Panc1 (cell line): ENCODE data around the gene RAB11FIP2. TPM values are rescaled to one million over a fixed set of nuclear protein-coding genes. Genes with fewer than 3 reads are reported as not detected.

Experiments used
- ATAC-seq: fragments of 200-7000 bp; cut with Tn5 transposase; 2 replicates; pipeline ENCODE4 v1.9.1; 2020; ENCODE audit warnings: mild to moderate bottlenecking, moderate library complexity
- BruUV-seq: library from RNA; stranded (reverse); fragments of 400-500 nt; replicated peaks from 2 replicates; lab custom pipeline; 2021; lab: Mats Ljungman, UMichigan
- CTCF ChIA-PET: fragments of 300-600 bp; sonication (Branson Sonifier 250); formaldehyde crosslinking; loops from one replicate; lab custom pipeline; 2022; ENCODE audit warnings: antibody characterized with exemption; lab: Charles Lee
- POLR2A ChIA-PET: fragments of 300-600 bp; sonication (Branson Sonifier 250); formaldehyde crosslinking; loops from one replicate; lab custom pipeline; 2022; ENCODE audit warnings: antibody characterized with exemption; lab: Charles Lee
- DNase-seq: peaks from one replicate; pipeline ENCODE4 v3.0.0-alpha.2; 2010; ENCODE audit warnings: low read depth, low spot score
- H3K27ac ChIP-seq: 2 replicates; pipeline ENCODE4 v1.5.1; 2011; ENCODE audit warnings: mild to moderate bottlenecking, low read length, inconsistent platforms
- H3K27me3 ChIP-seq: fragments of 200-500 bp; sonication (Bioruptor generic); 2 replicates; pipeline ENCODE4 v1.6.0; 2014; ENCODE audit warnings: low read length, inconsistent platforms; ENCODE audit not compliant: control insufficient read depth, insufficient read depth
- H3K36me3 ChIP-seq: fragments of 200-500 bp; sonication (Bioruptor generic); 2 replicates; pipeline ENCODE4 v1.5.1; 2014; ENCODE audit warnings: inconsistent platforms, mild to moderate bottlenecking, low read length, moderate library complexity; ENCODE audit not compliant: control insufficient read depth, insufficient read depth
- H3K4me1 ChIP-seq: 2 replicates; pipeline ENCODE4 v1.5.1; 2011; ENCODE audit warnings: inconsistent platforms, mild to moderate bottlenecking, low read length, moderate library complexity; ENCODE audit not compliant: control insufficient read depth, insufficient read depth
- H3K4me3 ChIP-seq, 2 experiments: 2 replicates each; pipeline ENCODE4 v1.5.1; 2011 to 2012; ENCODE audit warnings: low read depth in 2 of 2, low read length in 2 of 2, mild to moderate bottlenecking in 2 of 2, inconsistent platforms in 1 of 2, moderate library complexity in 1 of 2
- H3K9me3 ChIP-seq: fragments of 200-500 bp; sonication (Bioruptor generic); 2 replicates; pipeline ENCODE4 v1.5.1; 2014; ENCODE audit warnings: low read depth, mild to moderate bottlenecking, inconsistent platforms, low read length, moderate library complexity; ENCODE audit not compliant: control insufficient read depth, insufficient read depth
- POLR2AphosphoS5 ChIP-seq: IDR thresholded peaks from 2 replicates; pipeline ENCODE4 v1.6.1; 2012; ENCODE audit warnings: mild to moderate bottlenecking, low read depth, low read length, moderate library complexity
- SIN3A ChIP-seq: IDR thresholded peaks from 2 replicates; pipeline ENCODE4 v1.6.1; 2012; ENCODE audit warnings: low read depth, mild to moderate bottlenecking, low read length, moderate library complexity, borderline replicate concordance; ENCODE audit not compliant: insufficient read depth
- TCF7L2 ChIP-seq: IDR thresholded peaks from 2 replicates; pipeline ENCODE4 v1.6.1; 2011; ENCODE audit warnings: mild to moderate bottlenecking, low read depth, low read length, inconsistent platforms
- in situ Hi-C: cut with HindIII; loops from 2 replicates; pipeline ENCODE4 v1.10.0; 2016; ENCODE audit warnings: low sequenced_read_pairs, low pct_unique_long_range_greater_than_20kb
- intact Hi-C: fragments of 100-400 bp; cut with micrococcal nuclease; formaldehyde crosslinking; loops from one replicate; pipeline ENCODE4 v1.10.0; 2022; ENCODE audit not compliant: unreplicated experiment
- total RNA-seq: library from RNA; stranded (reverse); gene quantifications from one replicate; pipeline ENCODE4 v1.2.1, GENCODE V29; 2021; ENCODE audit not compliant: unreplicated experiment
- TF ChIP-seq, protein P1 (sequence below): fragments of 450-650 bp; IDR thresholded peaks from 2 replicates; pipeline ENCODE4 v1.5.1; 2017; ENCODE audit warnings: mild to moderate bottlenecking
- TF ChIP-seq, protein P2 (sequence below), 2 experiments: IDR thresholded peaks; 2 replicates each; pipeline ENCODE4 v1.6.1; 2011 to 2012; ENCODE audit warnings: low read depth in 2 of 2, control low read depth in 1 of 2, low read length in 1 of 2, mild to moderate bottlenecking in 1 of 2, moderate library complexity in 1 of 2; ENCODE audit not compliant: insufficient read depth in 1 of 2

RAB11FIP2 gene
- total RNA-seq, 1 experiment from 2014 or later = 18.1 TPM

DNA sequence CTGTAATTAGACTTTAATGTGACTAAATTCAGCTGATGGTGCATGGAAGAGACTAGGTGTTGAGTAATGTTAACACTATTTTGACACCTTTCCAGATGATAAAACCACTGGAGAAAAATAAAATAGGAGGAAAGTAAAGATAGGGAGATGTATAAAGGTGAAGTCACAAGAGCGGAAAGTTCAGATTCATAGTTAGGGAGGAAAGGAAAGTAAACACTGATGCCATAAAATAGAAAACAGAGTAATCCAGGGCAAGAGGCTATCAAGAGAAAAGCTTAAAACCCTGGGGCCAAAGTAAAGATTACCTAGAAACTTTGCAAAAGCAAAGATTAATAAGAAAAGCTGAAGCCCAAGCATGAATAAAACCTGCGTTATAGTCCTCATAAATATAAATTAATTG is 62.8 kb downstream of the RAB11FIP2 start:
- H3K27ac ChIP-seq = no peak overlapping the region
- no peaks in the 10 kb centered on the region for H3K27me3 ChIP-seq
- H3K4me3 ChIP-seq = no peak overlapping the region
- POLR2A ChIA-PET = no interaction called here
- CTCF ChIA-PET = no interaction called here
- in situ Hi-C loops (no loop called here), intact Hi-C loops (no loop called here)
- TF ChIP-seq, protein P1, sequence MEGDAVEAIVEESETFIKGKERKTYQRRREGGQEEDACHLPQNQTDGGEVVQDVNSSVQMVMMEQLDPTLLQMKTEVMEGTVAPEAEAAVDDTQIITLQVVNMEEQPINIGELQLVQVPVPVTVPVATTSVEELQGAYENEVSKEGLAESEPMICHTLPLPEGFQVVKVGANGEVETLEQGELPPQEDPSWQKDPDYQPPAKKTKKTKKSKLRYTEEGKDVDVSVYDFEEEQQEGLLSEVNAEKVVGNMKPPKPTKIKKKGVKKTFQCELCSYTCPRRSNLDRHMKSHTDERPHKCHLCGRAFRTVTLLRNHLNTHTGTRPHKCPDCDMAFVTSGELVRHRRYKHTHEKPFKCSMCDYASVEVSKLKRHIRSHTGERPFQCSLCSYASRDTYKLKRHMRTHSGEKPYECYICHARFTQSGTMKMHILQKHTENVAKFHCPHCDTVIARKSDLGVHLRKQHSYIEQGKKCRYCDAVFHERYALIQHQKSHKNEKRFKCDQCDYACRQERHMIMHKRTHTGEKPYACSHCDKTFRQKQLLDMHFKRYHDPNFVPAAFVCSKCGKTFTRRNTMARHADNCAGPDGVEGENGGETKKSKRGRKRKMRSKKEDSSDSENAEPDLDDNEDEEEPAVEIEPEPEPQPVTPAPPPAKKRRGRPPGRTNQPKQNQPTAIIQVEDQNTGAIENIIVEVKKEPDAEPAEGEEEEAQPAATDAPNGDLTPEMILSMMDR = no peak
- TF ChIP-seq SIN3A (no peak), POLR2AphosphoS5 (no peak), TCF7L2 (no peak)
- TF ChIP-seq, protein P2, sequence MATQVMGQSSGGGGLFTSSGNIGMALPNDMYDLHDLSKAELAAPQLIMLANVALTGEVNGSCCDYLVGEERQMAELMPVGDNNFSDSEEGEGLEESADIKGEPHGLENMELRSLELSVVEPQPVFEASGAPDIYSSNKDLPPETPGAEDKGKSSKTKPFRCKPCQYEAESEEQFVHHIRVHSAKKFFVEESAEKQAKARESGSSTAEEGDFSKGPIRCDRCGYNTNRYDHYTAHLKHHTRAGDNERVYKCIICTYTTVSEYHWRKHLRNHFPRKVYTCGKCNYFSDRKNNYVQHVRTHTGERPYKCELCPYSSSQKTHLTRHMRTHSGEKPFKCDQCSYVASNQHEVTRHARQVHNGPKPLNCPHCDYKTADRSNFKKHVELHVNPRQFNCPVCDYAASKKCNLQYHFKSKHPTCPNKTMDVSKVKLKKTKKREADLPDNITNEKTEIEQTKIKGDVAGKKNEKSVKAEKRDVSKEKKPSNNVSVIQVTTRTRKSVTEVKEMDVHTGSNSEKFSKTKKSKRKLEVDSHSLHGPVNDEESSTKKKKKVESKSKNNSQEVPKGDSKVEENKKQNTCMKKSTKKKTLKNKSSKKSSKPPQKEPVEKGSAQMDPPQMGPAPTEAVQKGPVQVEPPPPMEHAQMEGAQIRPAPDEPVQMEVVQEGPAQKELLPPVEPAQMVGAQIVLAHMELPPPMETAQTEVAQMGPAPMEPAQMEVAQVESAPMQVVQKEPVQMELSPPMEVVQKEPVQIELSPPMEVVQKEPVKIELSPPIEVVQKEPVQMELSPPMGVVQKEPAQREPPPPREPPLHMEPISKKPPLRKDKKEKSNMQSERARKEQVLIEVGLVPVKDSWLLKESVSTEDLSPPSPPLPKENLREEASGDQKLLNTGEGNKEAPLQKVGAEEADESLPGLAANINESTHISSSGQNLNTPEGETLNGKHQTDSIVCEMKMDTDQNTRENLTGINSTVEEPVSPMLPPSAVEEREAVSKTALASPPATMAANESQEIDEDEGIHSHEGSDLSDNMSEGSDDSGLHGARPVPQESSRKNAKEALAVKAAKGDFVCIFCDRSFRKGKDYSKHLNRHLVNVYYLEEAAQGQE (IDR thresholded peaks at IDR 0.05; ENCODE audit: insufficient read depth in 1 of 2, low read depth in 2 of 2, low read length in 1 of 2) = no peak
- BruUV-seq = no TSS peak
- DNase-seq (no peak), ATAC-seq (no peak)
- H3K9me3 ChIP-seq = no peaks in the 10 kb centered on the region
- H3K36me3 ChIP-seq = no peaks in the 10 kb centered on the region
- H3K4me1 ChIP-seq = no peaks in the 10 kb centered on the region

DNA sequence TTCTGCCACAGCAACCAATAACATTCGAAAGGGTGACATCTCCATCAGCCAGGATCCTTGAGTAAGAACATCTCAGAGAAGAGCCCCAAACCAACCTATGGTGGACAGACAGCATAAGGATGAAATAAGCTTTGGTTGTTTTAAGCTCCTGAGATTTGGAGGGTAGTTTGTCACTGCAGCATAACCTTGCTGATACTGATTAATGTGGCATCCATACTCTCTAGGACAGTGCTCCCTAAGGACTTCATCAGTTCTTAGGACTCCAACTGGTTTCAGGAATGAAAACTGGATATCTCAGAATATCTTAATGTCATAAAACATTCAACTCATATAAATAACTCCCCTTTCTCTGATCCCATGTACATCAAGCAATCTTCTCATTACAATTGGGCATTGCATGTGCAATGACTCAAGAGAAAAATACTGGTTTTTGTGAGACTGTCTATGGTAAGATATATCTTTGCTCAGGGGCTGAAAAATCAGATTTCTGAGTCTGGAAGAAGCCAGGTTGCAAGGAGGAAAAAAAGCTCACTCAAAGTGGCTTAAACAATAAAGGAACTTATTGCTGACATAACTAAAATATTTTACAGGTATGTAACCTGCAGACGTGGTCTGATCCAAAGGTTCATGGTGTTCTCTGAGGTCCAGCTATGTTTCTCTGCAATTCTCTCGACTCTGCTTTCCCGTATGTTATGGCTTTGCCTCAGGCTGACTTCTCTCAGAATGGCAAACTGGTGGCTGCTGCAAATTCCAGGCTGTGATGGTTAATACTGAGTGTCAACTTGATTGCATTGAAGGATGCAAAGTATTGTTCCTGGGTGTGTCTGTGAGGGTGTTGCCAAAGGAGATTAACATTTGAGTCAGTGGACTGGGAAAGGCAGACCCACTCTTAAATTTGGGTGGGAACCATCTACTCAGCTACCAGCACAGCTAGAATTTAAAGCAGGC is 65.7 kb downstream of the RAB11FIP2 start:
- Histone ChIP-seq H3K27me3 (no peaks in the 10 kb centered on the region), H3K4me1 (no peaks in the 10 kb centered on the region), H3K36me3 (no peaks in the 10 kb centered on the region), H3K4me3 (no peak overlapping the region), H3K9me3 (no peaks in the 10 kb centered on the region), H3K27ac (no peak overlapping the region)
- TF ChIP-seq, protein P1 = no peak
- no peak for TF ChIP-seq POLR2AphosphoS5
- in situ Hi-C loops (no loop called here), intact Hi-C loops (no loop called here)
- CTCF ChIA-PET = no interaction called here
- no TSS peak for BruUV-seq
- DNase-seq (no peak), ATAC-seq (no peak)
- POLR2A ChIA-PET = no interaction called here
